Upper lobe of left lung (tissue), 6 donors: Measurements from ENCODE around the gene IL17RB. TPM values are rescaled to one million over a fixed set of nuclear protein-coding genes. Genes with fewer than 3 reads are reported as not detected.

Source experiments
- ATAC-seq, 2 donors: fragments of 200-7000 bp; cut with Tn5 transposase; one replicate each; pipeline ENCODE4 v1.9.1; 2022; ENCODE audit warnings: mild to moderate bottlenecking in 2 of 2, moderate library complexity in 2 of 2; ENCODE audit not compliant: low FRiP score in 2 of 2
- DNase-seq, 2 donors: peaks; one replicate each; pipeline ENCODE4 v3.0.0-alpha.2; 2019 to 2020
- H3K27ac ChIP-seq, 4 donors: fragments of 200-600 bp; sonication (generic); one replicate each; pipeline ENCODE4 v1.5.1; 2016 to 2019
- H3K27me3 ChIP-seq, 4 donors: fragments of 200-600 bp; sonication (generic); one replicate each; pipeline ENCODE4 v1.5.1; 2017 to 2019
- H3K36me3 ChIP-seq, 4 donors: fragments of 200-600 bp; sonication (generic); one replicate each; pipeline ENCODE4 v1.5.1; 2016 to 2019
- H3K4me1 ChIP-seq, 4 donors: fragments of 200-600 bp; sonication (generic); one replicate each; pipeline ENCODE4 v1.5.1; 2018 to 2019
- H3K4me3 ChIP-seq, 4 donors: fragments of 200-600 bp; sonication (generic); one replicate each; pipeline ENCODE4 v1.5.1; 2017 to 2019; ENCODE audit warnings: mild to moderate bottlenecking in 2 of 4, moderate library complexity in 1 of 4
- H3K9me3 ChIP-seq, 4 donors: fragments of 200-600 bp; sonication (generic); one replicate each; pipeline ENCODE4 v1.5.1; 2018 to 2019
- CTCF ChIP-seq, 6 experiments: fragments of 450-650 bp in 4 of 6; fragments of 200-600 bp in 2 of 6; sonication (generic) in 2 of 6; IDR thresholded peaks; one replicate each; pipeline ENCODE4 v1.5.1; 2016 to 2019; ENCODE audit warnings: antibody characterized with exemption in 6 of 6
- EP300 ChIP-seq, 4 donors: sonication (generic); formaldehyde crosslinking; IDR thresholded peaks; one replicate each; pipeline ENCODE4 v1.5.1; 2017; ENCODE audit warnings: antibody characterized with exemption in 4 of 4, control low read depth in 2 of 4
- POLR2A ChIP-seq, 4 donors: fragments of 450-650 bp; IDR thresholded peaks; one replicate each; pipeline ENCODE4 v1.5.1; 2016 to 2017; ENCODE audit warnings: antibody characterized with exemption in 4 of 4, mild to moderate bottlenecking in 2 of 4
- POLR2AphosphoS5 ChIP-seq, 2 donors: sonication (generic); formaldehyde crosslinking; IDR thresholded peaks; one replicate each; pipeline ENCODE4 v1.5.1; 2017; ENCODE audit warnings: antibody characterized with exemption in 2 of 2
- WGBS, 2 donors: methylation state at CpG; one replicate each; pipeline ENCODE4 v1.1.5; 2017 to 2018; 5-methylcytosine and 5-hydroxymethylcytosine counted together
- total RNA-seq, 6 donors: library from RNA; depleted of rRNA in 4 of 6; stranded (reverse); fragments of >200 nt in 4 of 6; gene quantifications; one replicate each; pipeline versions ENCODE4 v1.1.0 to v1.2.1, GENCODE V29; 2016 to 2021
- donor health status: DM: no; HTN: no; CAD: no; lungs with moderate emphysema.
- donor health status: DM: no; HTN: yes; CAD: no; lungs with severe emphysema.

IL17RB gene
- total RNA-seq, 6 donors from 2014 or later = 3.1 to 15.6 (median 6.3) TPM

GRCh38 chr3:53819163-53819868 is 27.1 kb upstream of the IL17RB start:
- DNase-seq = peak in 1 of 2 donors; percentile 37
- H3K36me3 ChIP-seq = peaks cover 0 to 10% (median 6%) of the 10 kb centered on the region in 4 donors

DNA sequence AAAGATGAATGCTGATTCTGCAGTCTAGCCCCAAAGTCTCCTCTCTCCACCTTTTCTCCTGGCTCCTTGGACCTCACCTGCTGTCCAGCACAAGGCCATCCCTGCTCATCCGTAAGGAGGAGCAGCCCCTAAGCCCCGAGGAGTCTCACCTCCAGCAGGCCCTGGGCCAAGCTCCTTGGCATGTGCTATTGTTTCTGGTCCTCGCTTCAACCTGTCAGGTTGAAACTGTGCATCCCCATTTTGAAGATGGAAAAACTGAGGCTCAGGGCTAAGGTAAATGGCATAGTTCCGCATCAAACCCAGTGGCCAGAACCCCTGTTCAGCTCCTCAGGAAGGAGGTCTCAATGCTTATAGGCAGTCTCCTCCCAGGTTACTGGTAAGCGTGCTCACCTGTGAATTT is 26.3 kb upstream of the IL17RB start:
- no peak overlapping the region for H3K27ac ChIP-seq
- peaks cover 0 to 10% (median 6%) of the 10 kb centered on the region in 4 donors for H3K36me3 ChIP-seq
- no peaks in the 10 kb centered on the region for H3K27me3 ChIP-seq
- ATAC-seq (no peak), DNase-seq (no peak)
- TF ChIP-seq EP300 (IDR thresholded peaks at IDR 0.05) = no peak
- no peak for TF ChIP-seq POLR2AphosphoS5 (IDR thresholded peaks at IDR 0.05)
- TF ChIP-seq POLR2A (IDR thresholded peaks at IDR 0.05) = no peak
- no peak for TF ChIP-seq CTCF (IDR thresholded peaks at IDR 0.05)
- peaks cover 0 to 6% (median 0%) of the 10 kb centered on the region in 4 donors for H3K4me1 ChIP-seq
- H3K4me3 ChIP-seq = no peak overlapping the region
- 92 to 98% methylated on average over 4 to 5 of the region's 5 CpGs for WGBS, 2 donors
- H3K9me3 ChIP-seq = no peaks in the 10 kb centered on the region

More at GRCh38 chr3:53819163-53819868, 27.1 kb upstream of the IL17RB start:
- WGBS, 2 donors = 90 to 95% methylated on average over 7 to 14 of the region's 14 CpGs
- H3K4me1 ChIP-seq = peaks cover 0 to 6% (median 0%) of the 10 kb centered on the region in 4 donors
- TF ChIP-seq POLR2AphosphoS5 (IDR thresholded peaks at IDR 0.05) (no peak), CTCF (IDR thresholded peaks at IDR 0.05) (no peak), POLR2A (IDR thresholded peaks at IDR 0.05) (no peak), EP300 (IDR thresholded peaks at IDR 0.05) (no peak)
- no peaks in the 10 kb centered on the region for H3K27me3 ChIP-seq
- no peak for ATAC-seq
- H3K4me3 ChIP-seq = no peak overlapping the region
- H3K27ac ChIP-seq = no peak overlapping the region
- H3K9me3 ChIP-seq = no peaks in the 10 kb centered on the region

- WGBS, 2 donors = 83 to 84% methylated on average over 18 to 20 of the region's 21 CpGs
- Histone ChIP-seq H3K4me3 (no peak overlapping the region), H3K36me3 (peaks cover 0 to 10% (median 6%) of the 10 kb centered on the region in 4 donors), H3K4me1 (peaks cover 0 to 6% (median 0%) of the 10 kb centered on the region in 4 donors), H3K27ac (no peak overlapping the region), H3K9me3 (no peaks in the 10 kb centered on the region), H3K27me3 (no peaks in the 10 kb centered on the region)
- TF ChIP-seq POLR2A (IDR thresholded peaks at IDR 0.05) (no peak), EP300 (IDR thresholded peaks at IDR 0.05) (no peak), POLR2AphosphoS5 (IDR thresholded peaks at IDR 0.05) (no peak), CTCF (IDR thresholded peaks at IDR 0.05) (no peak)
- ATAC-seq (no peak), DNase-seq (peak in 1 of 2 donors; percentile 43)
Observed at GRCh38 chr3:53820756-53821580, 25.4 kb upstream of the IL17RB start.

- TF ChIP-seq POLR2A (IDR thresholded peaks at IDR 0.05) (no peak), CTCF (IDR thresholded peaks at IDR 0.05) (no peak), POLR2AphosphoS5 (IDR thresholded peaks at IDR 0.05) (no peak), EP300 (IDR thresholded peaks at IDR 0.05) (no peak)
- ATAC-seq = no peak
- no peak overlapping the region for H3K4me3 ChIP-seq
- H3K9me3 ChIP-seq = no peaks in the 10 kb centered on the region
- 63 to 67% methylated on average over 5 of the region's 5 CpGs for WGBS, 2 donors
- peaks cover 0 to 6% (median 0%) of the 10 kb centered on the region in 4 donors for H3K4me1 ChIP-seq
- no peaks in the 10 kb centered on the region for H3K27me3 ChIP-seq
- no peak overlapping the region for H3K27ac ChIP-seq
- peaks cover 0 to 10% (median 6%) of the 10 kb centered on the region in 4 donors for H3K36me3 ChIP-seq
- DNase-seq = no peak
Observed at GRCh38 chr3:53821631-53822121, 24.7 kb upstream of the IL17RB start.
